HG02678 (cell line): Measurements from ENCODE around the gene MIS12.

ENCODE experiments used
- ATAC-seq: cut with Tn5 transposase; IDR thresholded peaks from one replicate; pipeline ENCODE4 v1.9.1; 2021; ENCODE audit warnings: mild to moderate bottlenecking, moderate library complexity; ENCODE audit not compliant: unreplicated experiment

MIS12 gene

DNA sequence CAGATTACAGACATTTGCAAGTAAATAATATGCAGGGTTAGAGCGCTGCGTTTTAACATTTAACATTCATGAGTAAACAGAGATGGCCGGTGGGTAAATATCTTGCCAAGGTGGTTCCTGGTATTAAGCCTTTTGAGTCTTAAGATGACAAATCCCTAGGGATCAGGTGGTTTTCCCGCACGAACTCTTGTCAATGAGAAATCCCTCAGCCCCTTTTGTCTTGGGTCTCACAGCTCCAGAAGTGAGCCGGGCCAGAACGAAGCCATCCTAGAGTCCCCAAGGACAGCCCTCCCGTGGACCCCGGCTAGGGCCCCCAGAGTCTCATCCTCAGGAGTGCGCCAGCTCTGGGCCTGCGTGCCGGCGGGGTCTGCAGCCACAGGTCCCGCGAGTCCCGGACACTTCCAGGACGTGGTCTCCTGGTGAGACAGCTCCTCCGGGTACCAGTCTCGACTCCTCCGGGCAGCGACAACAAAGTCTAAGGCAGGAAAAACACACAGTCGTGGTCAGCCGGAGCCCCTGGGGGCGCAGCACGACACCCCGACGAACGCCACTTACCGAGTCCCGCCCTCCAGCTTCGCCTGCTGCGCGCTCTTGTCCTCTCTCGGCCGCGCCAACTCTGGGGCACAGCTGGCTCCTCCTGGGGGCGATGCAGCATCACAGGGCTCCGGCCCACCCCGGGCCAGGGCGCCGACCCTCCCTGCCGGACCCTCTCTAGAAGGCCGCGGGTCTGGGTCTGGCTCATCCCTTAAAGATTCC lies 13.3 kb downstream of the MIS12 start:
- ATAC-seq, result no peak

DNA sequence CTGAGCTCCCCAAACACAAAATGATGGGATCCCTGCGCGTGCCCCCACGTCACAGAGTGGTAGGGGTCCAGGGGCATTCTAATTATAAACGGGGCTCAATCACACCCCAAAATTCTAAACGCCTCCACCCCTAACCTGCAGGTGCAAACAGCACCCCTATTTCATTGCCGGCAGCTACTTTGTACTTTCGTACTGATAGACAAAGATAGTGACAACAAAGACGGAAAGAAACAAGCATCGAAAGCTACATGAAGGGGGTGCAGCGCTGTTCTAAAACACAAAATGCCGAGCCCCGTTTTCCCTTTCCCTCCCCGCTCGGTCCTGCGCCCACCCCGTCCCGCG lies 13.9 kb downstream of the MIS12 start:
- no peak for ATAC-seq

DNA sequence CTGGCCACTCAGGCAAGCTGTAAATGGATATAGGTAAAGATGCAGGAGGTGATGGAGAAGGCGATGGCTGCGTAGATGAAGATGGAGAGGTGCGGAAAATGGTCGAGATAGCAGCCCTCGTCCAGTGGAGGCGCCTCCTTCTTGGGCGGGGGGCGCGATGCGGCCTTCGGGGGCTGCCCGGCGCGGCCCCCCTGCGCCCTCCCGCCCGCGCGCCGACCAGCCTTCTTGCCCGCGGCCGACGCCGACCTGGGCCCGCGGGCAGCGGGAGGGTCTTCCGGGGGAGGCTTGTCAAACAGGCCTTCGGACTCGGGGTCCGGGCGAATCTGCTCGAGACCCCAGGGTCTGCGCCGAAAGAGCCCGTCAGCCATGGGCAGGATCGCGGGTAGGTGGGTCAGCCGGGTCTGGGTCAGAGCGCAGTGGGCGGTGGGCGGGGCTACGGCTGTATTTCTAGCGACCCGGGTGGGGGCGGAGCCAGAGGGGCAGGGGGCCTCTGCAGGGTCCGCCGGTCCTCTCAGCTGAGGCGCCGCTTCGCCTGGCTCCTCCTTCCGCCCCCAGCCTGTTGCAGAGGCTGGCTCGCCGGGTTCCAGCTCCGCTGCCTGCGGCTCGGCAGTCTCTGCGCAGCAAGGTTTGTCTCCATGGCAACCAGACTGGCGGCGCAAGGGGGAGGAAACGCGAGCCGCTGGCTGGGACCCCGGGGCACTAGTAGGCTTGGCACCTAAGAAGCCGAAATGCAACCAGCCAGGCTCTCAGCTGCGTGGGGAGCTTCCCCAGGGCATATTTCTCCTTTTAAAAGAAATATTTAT lies 14.4 kb downstream of the MIS12 start:
- peak; percentile 65 for ATAC-seq

DNA sequence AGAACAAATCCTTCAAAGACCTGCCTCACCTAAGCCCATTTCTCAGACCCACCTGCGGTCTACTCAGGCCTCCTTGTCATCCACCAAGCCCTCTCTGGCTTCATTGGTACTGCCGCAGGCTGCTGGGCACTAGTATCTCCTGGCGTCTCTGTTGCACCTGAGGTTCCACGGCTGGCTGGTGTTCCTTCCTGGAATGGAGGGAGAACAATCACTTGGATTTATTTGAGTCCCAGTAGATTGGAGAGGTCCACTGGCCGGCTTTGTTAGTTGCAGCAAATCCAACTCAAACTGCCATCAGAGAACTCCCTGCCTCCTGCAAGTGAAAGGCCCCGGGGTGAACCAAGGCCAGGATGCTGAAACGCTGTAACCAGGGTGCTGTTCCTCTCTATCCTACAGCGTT lies 15.3 kb downstream of the MIS12 start:
- no peak for ATAC-seq

DNA sequence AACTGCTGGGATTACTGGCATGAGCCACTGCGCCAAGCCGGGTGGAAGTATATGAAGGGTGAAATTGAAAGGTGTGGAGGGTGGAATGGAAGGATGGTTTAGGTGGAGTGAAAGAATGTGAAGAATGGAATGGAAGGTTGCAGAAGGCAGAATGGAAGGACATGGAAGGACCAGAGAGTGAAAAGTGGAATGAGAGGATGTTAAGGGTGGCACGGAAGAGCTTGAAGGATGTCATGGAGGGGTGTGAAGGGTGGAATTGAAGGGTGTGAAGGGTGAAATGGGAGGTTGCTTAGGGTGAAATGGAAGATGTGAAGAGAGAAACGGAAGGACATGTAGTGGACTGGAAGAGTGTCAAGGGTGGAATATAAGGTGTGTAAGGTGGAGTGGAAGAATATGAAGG lies 16.2 kb downstream of the MIS12 start:
- no peak for ATAC-seq

DNA sequence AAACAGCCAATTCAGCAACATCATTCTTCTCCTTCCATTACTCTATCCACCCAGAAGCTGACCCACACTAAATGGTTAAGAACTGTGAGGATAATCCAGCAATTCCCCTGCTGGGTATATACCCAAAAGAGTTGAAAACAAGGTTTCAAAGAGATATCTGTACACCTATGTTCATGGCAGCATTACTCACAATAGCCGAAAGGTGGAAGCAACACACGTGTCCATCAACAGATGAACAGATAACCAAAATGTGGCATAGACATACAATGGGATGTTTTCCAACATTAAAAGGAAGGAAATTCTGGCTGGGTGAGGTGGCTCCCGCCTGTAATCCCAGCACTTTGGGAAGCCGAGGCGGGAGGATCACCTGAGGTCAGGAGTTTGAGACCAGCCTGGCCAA lies 19.9 kb downstream of the MIS12 start:
- ATAC-seq, result no peak

DNA sequence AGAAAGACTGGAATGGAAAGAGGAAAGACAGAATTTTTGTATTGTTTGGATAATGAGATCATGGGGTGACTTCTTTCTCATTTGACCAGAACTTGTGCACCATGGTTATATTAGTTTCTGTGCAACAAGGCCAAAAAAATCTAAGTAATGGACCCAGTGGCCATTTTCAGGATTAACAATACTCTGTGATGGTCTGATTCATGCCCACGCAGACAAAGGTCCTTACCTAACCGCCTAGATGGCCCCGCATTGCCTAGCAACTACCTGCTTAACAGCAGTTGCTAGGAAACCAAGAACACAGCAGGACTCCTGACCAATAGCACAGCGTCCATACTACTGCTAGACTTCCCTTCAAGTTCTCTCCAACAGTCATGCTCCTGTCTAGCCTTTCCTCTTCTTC lies 22.4 kb downstream of the MIS12 start:
- ATAC-seq, result no peak

DNA sequence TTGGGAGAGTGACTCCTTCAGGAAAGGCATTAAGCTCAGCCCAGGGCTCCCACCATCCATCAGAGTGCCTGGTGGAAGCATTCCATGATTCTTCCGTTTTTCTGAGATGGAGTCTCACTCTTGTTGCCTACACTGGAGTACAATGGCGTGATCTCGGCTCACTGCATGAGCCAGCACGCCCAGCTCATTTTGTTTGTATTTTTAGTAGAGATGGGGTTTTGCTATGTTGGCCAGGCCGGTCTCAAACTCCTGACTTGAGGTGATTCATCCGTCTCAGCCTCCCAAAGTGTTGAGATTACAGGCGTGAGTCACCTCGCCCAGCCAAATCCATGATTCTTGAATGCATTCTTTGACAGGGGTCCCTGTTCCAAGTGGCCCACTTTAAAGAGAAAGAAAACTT lies 23.1 kb downstream of the MIS12 start:
- ATAC-seq, result no peak

DNA sequence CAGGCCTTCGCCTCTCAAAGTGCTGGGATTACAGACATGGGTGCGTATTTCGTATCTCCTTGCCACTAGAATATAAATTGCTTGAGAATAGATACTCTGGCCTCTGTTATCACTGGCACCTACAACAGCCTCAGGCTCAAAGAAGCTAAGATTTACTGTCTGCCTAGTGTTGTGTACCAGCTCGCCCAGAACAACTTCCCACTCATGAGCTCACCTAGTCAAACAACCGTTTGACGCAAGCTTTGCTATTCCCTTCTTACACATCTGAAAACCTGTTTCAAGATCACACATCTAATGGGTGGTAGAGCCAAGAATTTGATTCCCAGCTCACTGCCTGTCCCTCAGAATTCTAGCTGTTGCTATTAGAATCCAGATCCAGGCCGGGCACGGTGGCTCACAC lies 24.4 kb downstream of the MIS12 start:
- no peak for ATAC-seq

DNA sequence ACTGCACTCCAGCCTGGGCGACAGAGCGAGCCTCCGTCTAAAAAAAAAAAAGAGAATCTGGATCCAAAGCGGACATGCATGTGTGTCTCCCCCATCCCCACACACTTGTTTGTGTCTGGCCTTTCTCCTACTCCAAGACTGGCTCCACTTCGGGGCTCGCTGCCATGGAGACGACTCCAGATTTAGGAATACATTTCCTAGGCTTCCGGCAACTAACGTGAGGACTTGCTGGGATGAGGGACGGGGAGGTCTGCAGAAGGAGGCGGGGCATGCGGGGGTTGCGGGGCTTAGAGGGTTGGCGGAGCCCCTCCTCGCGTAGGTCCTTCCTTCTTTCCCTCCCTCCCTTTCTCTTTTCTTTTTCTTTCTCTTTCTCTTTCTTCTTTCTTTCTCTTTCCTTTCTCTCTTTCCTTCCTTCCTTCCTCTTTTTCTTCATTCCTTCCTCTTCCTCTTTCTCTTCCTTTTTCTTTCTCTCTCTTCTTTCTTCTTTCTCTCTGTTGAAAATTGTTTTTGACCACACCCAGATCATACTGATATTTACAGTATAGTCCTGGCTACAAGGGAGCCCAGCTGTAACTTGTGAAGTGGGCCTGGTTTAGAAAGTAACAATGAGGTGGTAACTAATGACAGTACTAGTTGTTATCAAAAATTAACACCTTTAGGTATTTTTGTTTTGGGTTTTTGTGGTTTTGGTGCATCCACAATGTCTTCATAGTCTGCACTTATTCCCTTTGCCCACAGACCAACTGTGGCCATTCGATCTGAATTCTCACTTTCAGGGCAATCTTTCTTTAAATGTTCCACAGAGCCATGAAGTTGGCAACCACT lies 25.2 kb downstream of the MIS12 start:
- ATAC-seq, result no peak

DNA sequence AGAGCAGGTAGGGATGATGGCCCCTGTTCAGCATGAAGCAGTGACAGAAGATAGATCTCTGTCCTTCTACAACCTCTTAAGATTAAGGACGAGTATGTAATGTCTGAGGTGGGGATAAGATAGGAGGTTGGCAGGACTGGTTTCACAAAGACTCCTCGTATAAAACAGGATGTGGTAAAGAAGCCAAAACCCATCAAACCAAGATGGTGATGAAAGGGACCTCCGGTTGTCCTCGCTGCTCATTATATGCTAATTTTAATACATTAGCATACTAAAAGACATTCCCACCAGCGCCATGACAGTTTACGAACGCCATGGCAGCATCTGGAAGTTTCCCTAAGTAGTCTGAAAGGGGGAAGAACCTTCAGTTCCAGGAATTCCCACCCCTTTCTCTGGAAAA lies 27.3 kb downstream of the MIS12 start:
- ATAC-seq, result no peak

DNA sequence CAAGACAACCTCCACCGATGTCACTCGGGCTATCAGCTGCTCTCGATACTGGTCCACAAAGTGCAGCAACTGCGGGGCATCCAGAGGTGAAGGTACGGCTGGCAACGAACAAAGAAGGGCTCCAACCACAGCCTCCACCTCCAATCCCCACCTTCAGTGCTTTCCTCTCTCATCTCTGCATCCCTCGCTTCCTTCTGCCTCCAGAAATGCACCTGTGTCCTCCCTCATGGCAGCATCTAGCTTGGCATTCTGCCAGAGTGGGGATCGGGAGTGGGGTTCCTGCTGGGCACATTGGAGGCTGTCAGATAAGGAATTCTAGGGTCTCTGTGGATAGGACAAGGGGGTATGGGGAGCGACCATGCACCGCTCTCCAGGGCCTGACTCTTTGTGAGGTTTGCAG lies 28.6 kb downstream of the MIS12 start:
- ATAC-seq, result no peak

DNA sequence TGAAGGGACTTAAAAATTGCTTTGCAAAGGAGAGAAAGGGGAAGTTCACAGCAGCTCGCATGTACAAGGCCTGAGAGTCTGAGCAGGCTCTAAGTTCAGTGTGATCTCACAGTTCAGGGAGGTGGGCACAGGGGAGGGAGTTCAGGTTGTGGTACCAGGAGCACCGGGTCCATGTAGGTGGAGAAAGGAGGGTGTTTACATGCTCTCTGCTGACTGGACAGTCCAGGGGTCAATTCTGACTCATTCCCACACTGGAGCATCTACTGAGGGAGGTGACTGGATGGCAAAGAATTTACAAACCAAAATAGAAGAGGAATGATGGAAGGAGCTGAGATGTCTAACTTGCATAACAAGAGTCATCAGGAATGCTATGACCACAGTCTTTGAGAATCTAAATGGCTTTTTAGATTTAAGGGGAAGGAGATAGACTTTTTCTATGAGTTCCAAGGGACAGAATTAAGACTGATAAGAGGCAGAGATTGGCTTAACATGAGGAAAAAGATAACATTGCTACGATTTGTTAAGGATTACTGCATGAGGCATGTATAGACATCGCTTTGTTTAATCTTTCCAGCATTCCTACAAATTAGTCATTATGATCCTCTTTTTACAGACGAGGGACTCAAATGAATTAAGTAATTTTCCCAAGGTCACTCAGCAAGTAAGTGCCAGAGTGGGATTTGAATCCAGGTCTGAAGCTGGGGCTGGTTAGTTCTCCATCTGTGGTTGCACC lies 29.9 kb downstream of the MIS12 start:
- ATAC-seq, result no peak

DNA sequence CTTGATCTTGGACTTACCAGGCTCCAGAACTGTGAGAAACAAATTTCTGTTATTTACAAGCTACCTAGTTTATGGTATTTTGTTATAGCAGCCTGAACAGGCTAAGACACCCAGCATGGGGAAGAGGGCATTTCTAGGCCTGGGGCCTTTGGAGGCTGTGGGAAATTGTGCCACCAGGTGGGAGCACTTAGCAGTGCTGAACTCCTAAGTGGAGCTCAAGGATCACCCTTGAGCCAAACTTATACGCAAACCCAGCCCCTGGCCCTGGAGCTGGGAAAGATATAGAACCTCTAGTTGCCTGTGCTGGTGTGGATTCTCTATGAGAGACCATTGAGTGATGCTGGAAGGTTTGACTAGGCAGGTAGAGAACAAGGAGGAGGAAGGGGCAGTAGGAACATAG lies 36.1 kb downstream of the MIS12 start:
- no peak for ATAC-seq

DNA sequence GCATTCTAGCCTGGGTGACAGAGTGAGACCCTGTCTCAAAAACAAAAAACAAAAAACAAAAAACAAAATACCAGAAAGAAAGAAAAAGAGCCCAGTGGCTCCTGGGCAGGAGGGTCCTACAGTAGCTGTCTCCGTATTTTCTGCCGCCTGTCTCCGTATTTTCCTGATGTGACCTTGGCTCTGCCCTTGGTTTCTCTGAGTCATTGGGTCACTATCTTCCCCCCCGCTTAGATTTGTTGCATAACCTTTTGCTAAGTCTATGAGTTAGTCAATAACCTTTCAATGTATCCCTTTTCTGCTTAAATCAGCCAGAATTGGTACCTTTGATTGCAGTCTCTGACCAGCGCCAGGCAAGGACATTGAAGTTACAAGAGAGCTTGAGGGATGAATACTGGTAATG lies 36.9 kb downstream of the MIS12 start:
- ATAC-seq, result no peak

DNA sequence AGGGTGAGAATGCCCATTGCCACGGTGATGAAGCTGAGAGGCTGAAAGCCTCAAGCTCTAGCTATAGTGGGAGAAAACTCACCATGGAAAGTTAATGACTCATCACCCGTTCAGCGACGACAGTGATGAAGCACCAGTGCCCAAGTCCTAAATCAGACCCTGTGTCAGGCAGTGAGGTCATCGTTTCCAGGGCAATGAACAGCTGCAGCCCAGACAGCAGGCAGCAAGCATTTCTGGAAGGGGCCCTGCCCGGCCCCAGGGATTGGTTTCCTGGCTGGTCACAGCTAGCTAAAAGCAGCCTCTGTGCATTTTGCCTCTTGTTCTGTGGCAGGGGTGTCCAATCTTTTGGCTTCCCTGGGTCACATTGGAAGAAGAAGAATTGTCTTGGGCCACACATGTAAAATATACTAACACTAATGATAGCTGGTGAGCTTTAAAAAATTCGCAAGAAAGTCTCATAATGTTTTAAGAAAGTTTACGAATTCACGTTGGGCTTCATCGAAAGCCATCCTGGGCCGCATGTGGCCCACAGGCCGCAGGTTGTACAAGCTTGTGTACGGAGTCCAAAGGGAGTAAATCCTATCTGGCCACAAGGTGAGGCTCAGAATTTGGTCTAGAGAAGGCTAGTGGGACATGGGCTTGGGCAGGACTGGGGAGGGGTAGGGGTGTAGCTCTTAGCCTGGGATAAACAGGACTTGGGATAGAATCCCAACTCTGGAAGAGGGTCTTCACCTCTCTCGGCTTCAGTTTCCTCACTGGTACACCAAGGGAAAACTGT lies 40.6 kb downstream of the MIS12 start:
- ATAC-seq, result no peak

DNA sequence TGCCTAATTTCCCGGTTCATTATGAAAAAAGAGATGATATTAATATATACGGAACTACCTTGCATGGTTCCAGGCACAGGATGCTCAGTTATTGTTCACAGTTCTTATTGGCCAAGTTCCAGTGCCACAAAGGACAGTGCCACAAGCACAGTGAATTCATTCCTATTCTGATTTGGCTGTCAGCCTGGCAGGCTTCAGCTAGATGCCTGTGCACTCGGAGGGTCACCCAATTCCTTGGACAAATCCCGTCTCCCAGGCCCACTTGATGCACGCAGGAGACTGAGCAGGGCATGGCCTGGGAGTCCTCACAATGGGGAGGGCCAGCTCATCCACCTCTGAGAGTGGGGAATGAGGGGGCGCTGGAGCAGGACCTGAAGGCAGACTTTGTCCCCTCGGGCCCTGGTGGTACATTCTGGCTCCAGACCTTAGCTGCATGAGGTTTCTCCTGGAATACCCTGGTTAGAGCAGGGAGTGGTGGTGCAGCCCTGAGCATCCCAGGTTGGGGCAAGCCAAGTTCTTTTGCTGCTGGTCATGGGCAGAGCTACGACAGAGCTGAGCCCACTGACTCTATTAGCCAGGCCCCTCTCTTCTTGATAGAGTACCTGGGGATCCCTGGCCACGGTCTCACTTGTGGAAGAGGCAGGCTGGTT lies 41.4 kb downstream of the MIS12 start:
- no peak for ATAC-seq

DNA sequence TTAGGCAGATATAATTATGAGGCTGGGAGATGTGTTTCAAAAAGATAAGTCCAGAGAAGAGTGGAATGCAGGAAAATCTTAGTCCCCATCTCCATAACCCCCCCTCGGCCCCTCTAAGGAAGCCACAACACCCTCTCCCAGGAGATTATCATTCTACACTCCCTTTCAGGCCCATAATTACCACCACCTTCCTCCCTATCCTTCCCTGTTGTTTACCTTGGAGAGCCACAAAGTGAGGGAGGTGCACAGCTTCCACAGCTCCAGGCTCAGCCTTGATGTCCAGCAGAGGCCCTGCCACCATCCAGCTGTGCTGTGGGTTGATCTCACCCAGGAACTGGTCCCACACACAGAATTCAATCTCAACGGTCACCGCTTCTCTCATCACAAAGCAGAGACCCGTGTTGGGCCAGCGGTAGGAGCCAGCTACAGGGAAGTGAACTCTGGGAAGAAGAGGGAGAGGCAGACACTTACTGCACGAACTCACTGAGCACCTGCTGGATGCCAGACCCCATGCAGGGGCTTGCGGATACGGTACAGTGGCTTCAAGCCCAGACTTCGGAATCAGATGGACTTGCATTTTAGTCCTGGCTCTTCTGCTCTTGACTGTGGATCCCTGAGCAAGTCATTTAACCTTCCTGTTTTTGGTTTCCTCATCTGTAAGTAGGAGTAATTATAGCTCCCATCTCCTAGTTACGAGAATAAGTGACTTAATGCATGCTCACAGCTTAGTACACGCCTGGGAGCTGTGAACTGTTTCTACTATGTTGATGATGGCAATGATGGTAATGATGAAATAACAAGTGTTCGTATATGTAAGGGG lies 44.1 kb downstream of the MIS12 start:
- ATAC-seq, result no peak

DNA sequence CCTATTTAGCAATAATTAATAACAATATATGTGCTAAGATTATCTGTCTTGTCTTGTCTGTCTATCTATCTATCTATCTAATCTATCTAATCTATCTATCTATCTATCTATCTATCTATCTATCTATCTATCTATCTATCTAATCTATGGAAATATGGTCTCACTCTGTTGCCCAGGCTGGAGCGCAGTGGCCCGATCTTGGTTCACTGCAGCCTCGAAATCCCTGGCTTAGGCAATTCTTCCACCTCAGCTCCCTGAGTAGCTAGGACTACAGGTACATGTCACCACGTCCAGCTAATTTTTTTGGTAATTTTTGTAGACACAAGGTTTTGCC lies 44.7 kb downstream of the MIS12 start:
- ATAC-seq, result no peak
